ENCODE data around the gene IL5.

DNA sequence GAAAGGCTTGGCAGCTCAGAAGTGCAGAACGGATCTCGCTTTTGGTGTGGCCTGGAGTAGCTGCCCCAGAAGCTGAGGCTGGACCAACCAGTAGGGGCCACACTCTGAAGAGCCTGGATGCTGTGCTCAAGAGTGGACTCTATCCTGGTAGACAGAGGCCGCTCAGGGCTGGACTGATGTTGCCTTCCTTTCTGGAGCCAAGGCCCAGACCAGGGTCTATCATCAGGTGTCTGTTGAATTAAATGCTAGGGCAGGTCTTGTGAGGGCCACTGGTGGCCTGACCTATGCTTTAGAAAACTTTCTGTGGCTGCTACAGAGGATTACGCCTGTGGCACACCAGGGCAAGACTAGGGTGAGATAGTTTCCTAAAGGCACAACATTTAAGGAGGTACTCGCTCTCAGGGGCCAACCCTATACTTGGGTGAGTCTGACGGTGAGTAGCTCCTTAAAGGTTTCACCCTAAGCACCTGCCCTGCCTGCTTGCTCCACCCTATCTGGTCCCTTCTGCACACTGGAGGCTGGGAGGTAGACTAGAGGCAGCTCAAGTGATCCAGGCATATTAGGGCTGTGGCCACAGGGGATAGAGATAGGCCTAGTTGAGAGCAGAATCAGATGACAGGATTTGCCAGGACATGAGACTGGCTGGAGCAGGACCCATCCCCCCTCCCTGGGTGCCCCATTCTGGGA is 42.9 kb downstream of the IL5 start:
- TF ChIP-seq, protein P1, sequence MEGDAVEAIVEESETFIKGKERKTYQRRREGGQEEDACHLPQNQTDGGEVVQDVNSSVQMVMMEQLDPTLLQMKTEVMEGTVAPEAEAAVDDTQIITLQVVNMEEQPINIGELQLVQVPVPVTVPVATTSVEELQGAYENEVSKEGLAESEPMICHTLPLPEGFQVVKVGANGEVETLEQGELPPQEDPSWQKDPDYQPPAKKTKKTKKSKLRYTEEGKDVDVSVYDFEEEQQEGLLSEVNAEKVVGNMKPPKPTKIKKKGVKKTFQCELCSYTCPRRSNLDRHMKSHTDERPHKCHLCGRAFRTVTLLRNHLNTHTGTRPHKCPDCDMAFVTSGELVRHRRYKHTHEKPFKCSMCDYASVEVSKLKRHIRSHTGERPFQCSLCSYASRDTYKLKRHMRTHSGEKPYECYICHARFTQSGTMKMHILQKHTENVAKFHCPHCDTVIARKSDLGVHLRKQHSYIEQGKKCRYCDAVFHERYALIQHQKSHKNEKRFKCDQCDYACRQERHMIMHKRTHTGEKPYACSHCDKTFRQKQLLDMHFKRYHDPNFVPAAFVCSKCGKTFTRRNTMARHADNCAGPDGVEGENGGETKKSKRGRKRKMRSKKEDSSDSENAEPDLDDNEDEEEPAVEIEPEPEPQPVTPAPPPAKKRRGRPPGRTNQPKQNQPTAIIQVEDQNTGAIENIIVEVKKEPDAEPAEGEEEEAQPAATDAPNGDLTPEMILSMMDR (IDR thresholded peaks at IDR 0.05) = no peak
- no peak for TF ChIP-seq POLR2A (IDR thresholded peaks at IDR 0.05)
